Mucosa of descending colon (tissue), 3 donors: Measurements from ENCODE around the gene KHDC4. TPM values are rescaled to one million over a fixed set of nuclear protein-coding genes. Genes with fewer than 3 reads are reported as not detected.
A peak's percentile ranks its signal among the peaks of the same experiment; 100 is the strongest.

Source experiments
- ATAC-seq: fragments of 200-7000 bp; cut with Tn5 transposase; one replicate; pipeline ENCODE4 v1.9.1; 2020; ENCODE audit warnings: mild to moderate bottlenecking, moderate library complexity
- DNase-seq, 3 donors: peaks; one replicate each; pipeline ENCODE4 v3.0.0-alpha.2; 2020
- H3K36me3 ChIP-seq: fragments of 200-600 bp; one replicate; pipeline ENCODE4 v1.8.0; 2021; ENCODE audit warnings: low read depth, mild to moderate bottlenecking
- H3K4me1 ChIP-seq: fragments of 200-600 bp; one replicate; pipeline ENCODE4 v1.8.0; 2021; ENCODE audit warnings: low read depth, mild to moderate bottlenecking
- H3K4me3 ChIP-seq: fragments of 200-600 bp; one replicate; pipeline ENCODE4 v1.8.0; 2021; ENCODE audit warnings: mild to moderate bottlenecking
- H3K9me3 ChIP-seq: fragments of 200-600 bp; one replicate; pipeline ENCODE4 v1.8.0; 2021; ENCODE audit warnings: mild to moderate bottlenecking
- CTCF ChIP-seq: fragments of 200-600 bp; IDR thresholded peaks from one replicate; pipeline ENCODE4 v1.8.0; 2022; ENCODE audit warnings: antibody characterized with exemption, mild to moderate bottlenecking
- intact Hi-C, 2 donors: fragments of 100-400 bp; cut with DNase I in 1 of 2; cut with micrococcal nuclease in 1 of 2; formaldehyde crosslinking; loops; one replicate each; pipeline versions ENCODE4 v1.11.0 to v1.11.1; 2022; cut with DNase I, micrococcal nuclease
- total RNA-seq, 3 donors: library from RNA; stranded (reverse); fragmentation: NEBNext Ultra II Directional in 2 of 3; extraction: Animal tissue kit (Norgen Biotek cat#: 25700) in 2 of 3; gene quantifications; one replicate each; pipeline versions ENCODE4 v1.2.1 to v1.2.4, GENCODE V29; 2021 to 2023
- donor health status: DM: no; HTN: no; CAD: no; lungs with moderate emphysema.
- donor health status: DM: no; HTN: no; CAD: no.
- donor health status: DM: no; HTN: yes; CAD: no.

The KHDC4 gene
- total RNA-seq, 3 donors from 2014 or later = 52.9 to 59.5 (median 58.6) TPM

GRCh38 chr1:155942578-155943141 lies 8.4 kb upstream of the KHDC4 start:
- intact Hi-C loops = no loop called here
- Histone ChIP-seq H3K36me3 (no peaks in the 10 kb centered on the region), H3K9me3 (no peaks in the 10 kb centered on the region), H3K4me1 (peaks cover 40% of the 10 kb centered on the region), H3K4me3 (no peak overlapping the region)
- TF ChIP-seq CTCF = no peak
- DNase-seq (peak in 2 of 3 donors; percentile 79 to 83), ATAC-seq (peak; percentile 38)

- DNase-seq (peak; percentile 41 to 72 (median 71)), ATAC-seq (peak; percentile 32)
- no peaks in the 10 kb centered on the region for H3K9me3 ChIP-seq
- H3K4me1 ChIP-seq = peaks cover 40% of the 10 kb centered on the region
- TF ChIP-seq CTCF = no peak
- no peaks in the 10 kb centered on the region for H3K36me3 ChIP-seq
- intact Hi-C loops = no loop called here
- no peak overlapping the region for H3K4me3 ChIP-seq
These were observed 7.8 kb upstream of the KHDC4 start for GRCh38 chr1:155941845-155942531.

- Histone ChIP-seq H3K4me1 (peaks cover 40% of the 10 kb centered on the region), H3K9me3 (no peaks in the 10 kb centered on the region), H3K4me3 (no peak within 1 kb of the TSS), H3K36me3 (no peaks in the 10 kb centered on the region)
- peak; percentile 90 to 91 (median 90) for DNase-seq
- ATAC-seq = peak; percentile 70
- intact Hi-C loops = no loop called here
- TF ChIP-seq CTCF = no peak
These were observed 7.0 kb upstream of the KHDC4 start, which contains the start of gene RXFP4 for GRCh38 chr1:155940993-155941844. Gene RXFP4 (plus strand): TSS chr1:155941638. CDS start chr1:155941710, 72 bp downstream.

- H3K9me3 ChIP-seq = no peaks in the 10 kb centered on the region
- ATAC-seq (peak; percentile 72), DNase-seq (peak in 2 of 3 donors; percentile 68 to 81)
- H3K4me1 ChIP-seq = peaks cover 35% of the 10 kb centered on the region
- H3K36me3 ChIP-seq = no peaks in the 10 kb centered on the region
- no peak overlapping the region for H3K4me3 ChIP-seq
- intact Hi-C loops = no loop called here
- no peak for TF ChIP-seq CTCF
These were observed 6.3 kb upstream of the KHDC4 start for GRCh38 chr1:155940482-155940992.

GRCh38 chr1:155938220-155938627 lies 4.0 kb upstream of the KHDC4 start:
- peaks cover 26% of the 10 kb centered on the region for H3K4me1 ChIP-seq
- intact Hi-C loops = loop anchor here in 1 of 2 donors (5.0 kb wide), 1 partner anchor 49 kb away; no protein-coding TSS in a partner anchor

More at GRCh38 chr1:155938220-155938627, 4.0 kb upstream of the KHDC4 start:
- Histone ChIP-seq H3K9me3 (no peaks in the 10 kb centered on the region), H3K36me3 (peaks cover 3% of the 10 kb centered on the region), H3K4me3 (no peak overlapping the region)
- ATAC-seq (no peak), DNase-seq (peak in 1 of 3 donors; percentile 75)
- peak; percentile 15 for TF ChIP-seq CTCF
